ENCODE measurements around the gene OR52E2. TPM values are rescaled to one million over a fixed set of nuclear protein-coding genes. Genes with fewer than 3 reads are reported as not detected.

OR52E2 gene
- total and polyA plus RNA-seq, 12 donors = not detected

DNA sequence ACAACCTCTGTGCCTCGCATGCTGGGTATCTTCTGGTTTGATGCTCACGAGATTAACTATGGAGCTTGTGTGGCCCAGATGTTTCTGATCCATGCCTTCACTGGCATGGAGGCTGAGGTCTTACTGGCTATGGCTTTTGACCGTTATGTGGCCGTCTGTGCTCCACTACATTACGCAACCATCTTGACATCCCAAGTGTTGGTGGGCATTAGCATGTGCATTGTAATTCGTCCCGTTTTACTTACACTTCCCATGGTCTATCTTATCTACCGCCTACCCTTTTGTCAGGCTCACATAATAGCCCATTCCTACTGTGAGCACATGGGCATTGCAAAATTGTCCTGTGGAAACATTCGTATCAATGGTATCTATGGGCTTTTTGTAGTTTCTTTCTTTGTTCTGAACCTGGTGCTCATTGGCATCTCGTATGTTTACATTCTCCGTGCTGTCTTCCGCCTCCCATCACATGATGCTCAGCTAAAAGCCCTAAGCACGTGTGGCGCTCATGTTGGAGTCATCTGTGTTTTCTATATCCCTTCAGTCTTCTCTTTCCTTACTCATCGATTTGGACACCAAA is 12.6 kb downstream of the OR52E2 start:
- no peaks in the 10 kb centered on the region for H3K36me3 ChIP-seq (replicated peaks in 1 of 2)
- H3K4me1 ChIP-seq (replicated peaks in 1 of 2) = no peaks in the 10 kb centered on the region
- no peak overlapping the region for H3K27ac ChIP-seq
- no peaks in the 10 kb centered on the region for H3K27me3 ChIP-seq
- no peak for DNase-seq
- H3K4me3 ChIP-seq = no peak overlapping the region
- intact Hi-C loops (cut with DNase I) = no loop called here
- WGBS, 4 donors = 68 to 83% (median 79%) methylated on average over 15 of the region's 15 CpGs
- TF ChIP-seq POLR2A (IDR thresholded peaks at IDR 0.05) = no peak
- TF ChIP-seq, protein P1, sequence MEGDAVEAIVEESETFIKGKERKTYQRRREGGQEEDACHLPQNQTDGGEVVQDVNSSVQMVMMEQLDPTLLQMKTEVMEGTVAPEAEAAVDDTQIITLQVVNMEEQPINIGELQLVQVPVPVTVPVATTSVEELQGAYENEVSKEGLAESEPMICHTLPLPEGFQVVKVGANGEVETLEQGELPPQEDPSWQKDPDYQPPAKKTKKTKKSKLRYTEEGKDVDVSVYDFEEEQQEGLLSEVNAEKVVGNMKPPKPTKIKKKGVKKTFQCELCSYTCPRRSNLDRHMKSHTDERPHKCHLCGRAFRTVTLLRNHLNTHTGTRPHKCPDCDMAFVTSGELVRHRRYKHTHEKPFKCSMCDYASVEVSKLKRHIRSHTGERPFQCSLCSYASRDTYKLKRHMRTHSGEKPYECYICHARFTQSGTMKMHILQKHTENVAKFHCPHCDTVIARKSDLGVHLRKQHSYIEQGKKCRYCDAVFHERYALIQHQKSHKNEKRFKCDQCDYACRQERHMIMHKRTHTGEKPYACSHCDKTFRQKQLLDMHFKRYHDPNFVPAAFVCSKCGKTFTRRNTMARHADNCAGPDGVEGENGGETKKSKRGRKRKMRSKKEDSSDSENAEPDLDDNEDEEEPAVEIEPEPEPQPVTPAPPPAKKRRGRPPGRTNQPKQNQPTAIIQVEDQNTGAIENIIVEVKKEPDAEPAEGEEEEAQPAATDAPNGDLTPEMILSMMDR (IDR thresholded peaks at IDR 0.05) = no peak
- no peaks in the 10 kb centered on the region for H3K9me3 ChIP-seq (replicated peaks in 1 of 3)

DNA sequence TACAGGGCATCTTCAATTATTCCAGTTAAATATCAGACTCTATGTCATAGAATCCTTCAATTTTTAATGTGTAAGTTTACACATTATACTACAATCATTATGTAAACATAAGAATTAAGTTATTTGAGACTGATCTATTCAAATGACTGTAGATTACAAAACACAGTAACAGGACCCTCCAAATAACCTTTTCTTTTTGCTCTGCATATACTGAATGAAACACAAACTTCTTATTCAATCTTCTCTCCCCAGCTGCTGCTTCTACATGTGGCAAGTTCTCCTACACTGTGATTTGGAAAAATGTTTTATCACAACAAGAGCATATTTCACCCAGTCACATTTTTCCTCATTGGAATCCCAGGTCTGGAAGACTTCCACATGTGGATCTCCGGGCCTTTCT is 13.2 kb downstream of the OR52E2 start, which contains the start of gene OR52J3:
TSS of gene OR52J3 (plus strand) at position 301 of the 400 bp plus-strand sequence. CDS start at position 301, 0 bp downstream.
- TF ChIP-seq, protein P1 (IDR thresholded peaks at IDR 0.05) = no peak
- TF ChIP-seq POLR2A (IDR thresholded peaks at IDR 0.05) = no peak
- 62 to 79% (median 68%) methylated on average over 1 of the region's 1 CpG for WGBS, 4 donors
- Histone ChIP-seq H3K4me1 (replicated peaks in 1 of 2) (no peaks in the 10 kb centered on the region), H3K9me3 (replicated peaks in 1 of 3) (no peaks in the 10 kb centered on the region), H3K27ac (no peak within 1 kb of the TSS), H3K4me3 (no peak within 1 kb of the TSS), H3K27me3 (no peaks in the 10 kb centered on the region), H3K36me3 (replicated peaks in 1 of 2) (no peaks in the 10 kb centered on the region)
- no peak for DNase-seq
- intact Hi-C loops (cut with DNase I) = no loop called here

DNA sequence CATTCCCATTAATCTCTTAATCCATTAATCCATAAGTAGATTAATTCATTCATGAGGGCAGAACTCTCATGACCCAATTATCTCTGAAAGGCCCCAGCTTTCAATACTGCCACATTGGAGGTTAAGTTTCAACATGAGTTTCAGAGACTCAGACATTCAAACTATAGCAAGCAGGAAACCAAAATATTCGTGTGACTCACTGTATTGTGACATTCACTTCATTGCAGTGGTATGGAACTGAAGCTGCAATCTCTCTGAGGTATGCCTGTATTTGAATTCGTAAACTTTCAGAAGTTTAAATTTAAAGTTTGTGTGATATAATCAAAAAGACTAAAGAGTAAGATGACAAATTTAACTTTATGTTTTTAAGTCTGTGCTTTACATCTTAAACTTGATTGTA is 16.0 kb downstream of the OR52E2 start:
- Histone ChIP-seq H3K4me3 (no peak overlapping the region), H3K27ac (no peak overlapping the region), H3K27me3 (no peaks in the 10 kb centered on the region), H3K9me3 (replicated peaks in 1 of 3) (no peaks in the 10 kb centered on the region), H3K4me1 (replicated peaks in 1 of 2) (no peaks in the 10 kb centered on the region), H3K36me3 (replicated peaks in 1 of 2) (no peaks in the 10 kb centered on the region)
- 41 to 57% (median 46%) methylated on average over 2 of the region's 2 CpGs for WGBS, 4 donors
- intact Hi-C loops (cut with DNase I) = no loop called here
- no peak for TF ChIP-seq POLR2A (IDR thresholded peaks at IDR 0.05)
- TF ChIP-seq, protein P1 (IDR thresholded peaks at IDR 0.05) = no peak
- DNase-seq = no peak

DNA sequence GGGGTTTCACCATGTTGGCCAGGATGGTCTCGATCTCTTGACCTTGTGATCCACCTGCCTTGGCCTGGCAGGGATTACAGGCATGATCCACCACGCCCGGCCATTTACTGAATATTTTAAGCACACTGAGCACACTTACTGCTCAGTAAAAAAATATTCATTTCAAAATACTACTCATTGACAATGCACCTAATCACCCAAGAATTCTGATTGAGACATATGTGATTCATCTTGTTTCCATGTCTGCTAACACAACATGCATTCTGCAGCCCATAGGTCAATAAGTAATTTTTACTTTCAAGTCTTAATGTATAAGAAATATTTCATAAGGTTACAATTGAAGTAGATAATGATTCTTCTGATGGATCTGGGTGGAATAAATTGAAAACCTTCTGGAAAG is 17.3 kb downstream of the OR52E2 start:
- H3K36me3 ChIP-seq (replicated peaks in 1 of 2) = no peaks in the 10 kb centered on the region
- no peaks in the 10 kb centered on the region for H3K27me3 ChIP-seq
- H3K9me3 ChIP-seq (replicated peaks in 1 of 3) = no peaks in the 10 kb centered on the region
- DNase-seq = no peak
- no peaks in the 10 kb centered on the region for H3K4me1 ChIP-seq (replicated peaks in 1 of 2)
- H3K27ac ChIP-seq = no peak overlapping the region
- 54 to 75% (median 61%) methylated on average over 3 of the region's 3 CpGs for WGBS, 4 donors
- TF ChIP-seq POLR2A (IDR thresholded peaks at IDR 0.05) = no peak
- TF ChIP-seq, protein P1 (IDR thresholded peaks at IDR 0.05) = no peak
- intact Hi-C loops (cut with DNase I) = no loop called here
- H3K4me3 ChIP-seq = no peak overlapping the region
